IPS-18a (cell line): Measurements from ENCODE around the gene GRID1.
"Not testable (repeated sequence)": the region's sequence is repeated elsewhere in the genome, so short reads cannot be mapped to it uniquely, and the experiment has no call there.

Experiments used
- H3K27ac ChIP-seq: one replicate; pipeline ENCODE4 v1.5.1; 2013; ENCODE audit warnings: low read length
- H3K27me3 ChIP-seq: one replicate; pipeline ENCODE4 v1.6.1; 2013; ENCODE audit warnings: mild to moderate bottlenecking, low read length; ENCODE audit not compliant: control insufficient read depth, insufficient read depth
- H3K36me3 ChIP-seq: one replicate; pipeline ENCODE4 v1.6.1; 2013; ENCODE audit warnings: low read depth, low read length; ENCODE audit not compliant: control insufficient read depth
- H3K4me1 ChIP-seq: one replicate; pipeline ENCODE4 v1.6.1; 2013; ENCODE audit warnings: low read depth, low read length; ENCODE audit not compliant: control insufficient read depth
- H3K4me3 ChIP-seq: one replicate; pipeline ENCODE4 v1.5.1; 2013; ENCODE audit warnings: low read length
- H3K9ac ChIP-seq: one replicate; pipeline ENCODE4 v1.6.1; 2013; ENCODE audit warnings: mild to moderate bottlenecking, low read length, moderate library complexity
- H3K9me3 ChIP-seq: one replicate; pipeline ENCODE4 v1.6.1; 2013; ENCODE audit warnings: low read depth, low read length; ENCODE audit not compliant: control insufficient read depth

GRID1 gene

DNA sequence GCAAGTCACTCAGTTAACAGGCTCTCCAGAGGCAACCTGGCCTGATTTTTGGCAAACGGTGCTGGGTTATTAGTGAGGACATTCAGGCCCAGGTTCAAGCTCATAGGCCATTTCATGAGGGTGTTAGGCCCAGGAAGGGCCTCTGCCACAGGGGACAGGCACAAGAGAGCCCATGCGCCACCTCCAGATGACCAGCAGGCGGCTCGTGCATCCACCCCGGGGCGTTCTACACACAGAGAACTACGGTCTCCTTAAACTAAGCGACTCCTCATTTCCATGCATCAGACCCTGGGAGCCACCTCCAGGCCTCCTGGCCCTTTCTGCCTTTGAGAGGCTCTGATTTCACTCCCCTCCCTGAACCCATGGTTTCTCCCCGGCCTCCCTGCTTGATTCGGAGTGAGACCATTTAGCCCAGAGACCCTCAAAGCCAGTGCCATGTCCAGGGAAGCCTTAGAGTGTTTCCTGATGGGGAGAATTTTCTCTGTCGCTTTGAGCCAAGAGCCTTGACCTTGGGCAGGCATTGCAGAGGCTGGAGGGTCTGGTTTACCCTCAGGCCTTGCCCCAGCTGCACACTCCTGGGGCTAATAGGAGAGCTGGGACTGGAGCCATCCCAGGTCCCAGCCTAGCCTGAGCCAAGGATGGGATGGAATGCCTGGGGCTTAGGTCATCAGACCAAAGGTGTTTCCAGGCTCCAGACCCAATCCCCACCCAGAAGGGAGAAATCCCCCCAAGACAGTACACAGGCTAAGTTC, 188.0 kb downstream of the GRID1 start:
- no peak overlapping the region for H3K27ac ChIP-seq
- no peak overlapping the region for H3K4me3 ChIP-seq
- H3K9ac ChIP-seq: no peak overlapping the region
- H3K36me3 ChIP-seq: no peaks in the 10 kb centered on the region
- no peaks in the 10 kb centered on the region for H3K9me3 ChIP-seq
- H3K4me1 ChIP-seq: no peaks in the 10 kb centered on the region
- H3K27me3 ChIP-seq: no peaks in the 10 kb centered on the region

DNA sequence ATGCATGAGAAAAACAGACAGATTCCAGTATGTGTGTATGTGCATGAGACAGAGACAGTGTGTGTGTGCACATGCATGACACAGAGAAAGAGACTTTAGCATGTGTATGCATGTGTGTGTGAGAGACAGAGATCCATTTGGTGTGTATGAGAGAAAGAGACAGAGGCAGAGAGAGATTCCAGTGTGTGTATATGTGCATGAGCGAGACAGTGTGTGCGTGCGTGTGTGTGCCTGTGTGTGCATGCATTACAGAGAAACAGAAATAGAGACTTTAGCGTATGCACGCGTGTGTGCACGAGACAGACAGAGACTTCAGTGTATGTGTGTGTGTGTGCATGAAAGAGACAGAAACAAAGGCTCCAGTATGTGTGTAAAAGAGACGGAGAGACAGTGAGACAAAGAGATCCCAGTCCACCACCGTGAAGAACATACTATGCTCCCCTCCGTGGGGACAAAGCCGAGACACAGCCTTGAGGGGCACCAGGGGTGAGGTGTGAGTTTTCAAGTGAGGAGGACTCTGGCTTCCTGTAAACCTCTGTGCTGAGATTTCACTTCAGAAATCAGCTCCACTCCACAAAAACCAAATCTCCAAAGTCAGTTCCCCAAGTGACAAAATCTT, 188.9 kb downstream of the GRID1 start:
- Histone ChIP-seq H3K9me3 (no peaks in the 10 kb centered on the region), H3K27ac (no peak overlapping the region), H3K27me3 (no peaks in the 10 kb centered on the region), H3K9ac (no peak overlapping the region), H3K36me3 (no peaks in the 10 kb centered on the region), H3K4me3 (no peak overlapping the region), H3K4me1 (no peaks in the 10 kb centered on the region)

DNA sequence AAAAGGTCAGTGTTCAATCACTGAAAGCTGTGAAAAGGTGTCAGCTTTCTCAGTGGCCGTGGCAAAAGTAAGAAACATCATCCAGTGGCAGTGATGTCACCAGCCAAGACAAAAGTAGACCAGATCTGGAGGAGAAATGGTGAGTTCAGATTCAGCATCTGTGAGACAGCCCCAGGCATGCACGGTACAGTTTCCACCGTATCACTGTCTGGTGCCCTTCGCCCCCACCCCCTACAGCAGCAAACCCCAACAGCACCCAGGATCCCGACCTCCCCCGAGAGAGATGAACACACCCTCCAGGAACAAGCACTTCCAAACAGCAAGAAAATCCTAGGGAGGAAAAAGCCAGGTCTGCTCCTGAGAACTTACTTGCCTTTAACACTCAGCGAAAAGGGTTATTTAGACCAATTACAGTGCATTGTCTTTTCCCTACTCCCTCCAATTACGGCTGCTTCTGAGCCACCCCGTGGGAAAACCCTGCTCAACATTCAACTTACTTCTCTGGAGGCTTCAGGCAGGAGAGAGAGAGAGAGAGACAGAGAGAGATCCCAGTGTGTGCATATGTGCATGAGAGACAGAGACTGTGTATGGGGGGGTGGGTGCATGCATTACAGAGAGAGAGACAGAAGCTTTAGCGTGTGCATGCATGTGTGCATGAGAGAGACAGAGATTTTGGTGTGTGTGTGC, 189.6 kb downstream of the GRID1 start:
- Histone ChIP-seq H3K9me3 (no peaks in the 10 kb centered on the region), H3K9ac (no peak overlapping the region), H3K27ac (no peak overlapping the region), H3K27me3 (no peaks in the 10 kb centered on the region), H3K36me3 (no peaks in the 10 kb centered on the region), H3K4me1 (no peaks in the 10 kb centered on the region), H3K4me3 (no peak overlapping the region)

- not testable (repeated sequence) for H3K27me3 ChIP-seq, H3K9me3 ChIP-seq, H3K4me1 ChIP-seq, H3K4me3 ChIP-seq, H3K36me3 ChIP-seq, H3K27ac ChIP-seq, H3K9ac ChIP-seq
These were observed 191.1 kb downstream of the GRID1 start for GRCh38 chr10:86175476-86175875.

DNA sequence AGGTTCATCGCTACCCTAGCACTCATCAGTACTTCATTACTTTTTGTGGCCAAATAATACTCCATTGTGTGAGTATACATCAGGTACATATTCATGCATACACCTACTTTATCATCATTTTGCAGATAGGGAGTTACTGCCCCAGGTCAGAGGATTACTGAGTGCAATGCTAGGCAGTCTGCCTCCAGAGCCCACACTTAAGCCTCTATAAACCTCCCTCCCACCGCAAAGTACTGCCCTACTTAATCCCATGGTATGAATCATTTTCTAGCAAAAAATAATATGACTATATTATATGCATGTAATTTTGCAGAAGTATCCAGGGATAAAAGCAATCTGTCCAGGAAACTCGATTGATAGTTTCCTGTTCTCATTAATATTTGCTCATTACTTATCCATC, 194.3 kb downstream of the GRID1 start:
- Histone ChIP-seq H3K4me1 (no peaks in the 10 kb centered on the region), H3K27ac (no peak overlapping the region), H3K9me3 (no peaks in the 10 kb centered on the region), H3K27me3 (no peaks in the 10 kb centered on the region), H3K36me3 (no peaks in the 10 kb centered on the region), H3K4me3 (no peak overlapping the region), H3K9ac (no peak overlapping the region)

DNA sequence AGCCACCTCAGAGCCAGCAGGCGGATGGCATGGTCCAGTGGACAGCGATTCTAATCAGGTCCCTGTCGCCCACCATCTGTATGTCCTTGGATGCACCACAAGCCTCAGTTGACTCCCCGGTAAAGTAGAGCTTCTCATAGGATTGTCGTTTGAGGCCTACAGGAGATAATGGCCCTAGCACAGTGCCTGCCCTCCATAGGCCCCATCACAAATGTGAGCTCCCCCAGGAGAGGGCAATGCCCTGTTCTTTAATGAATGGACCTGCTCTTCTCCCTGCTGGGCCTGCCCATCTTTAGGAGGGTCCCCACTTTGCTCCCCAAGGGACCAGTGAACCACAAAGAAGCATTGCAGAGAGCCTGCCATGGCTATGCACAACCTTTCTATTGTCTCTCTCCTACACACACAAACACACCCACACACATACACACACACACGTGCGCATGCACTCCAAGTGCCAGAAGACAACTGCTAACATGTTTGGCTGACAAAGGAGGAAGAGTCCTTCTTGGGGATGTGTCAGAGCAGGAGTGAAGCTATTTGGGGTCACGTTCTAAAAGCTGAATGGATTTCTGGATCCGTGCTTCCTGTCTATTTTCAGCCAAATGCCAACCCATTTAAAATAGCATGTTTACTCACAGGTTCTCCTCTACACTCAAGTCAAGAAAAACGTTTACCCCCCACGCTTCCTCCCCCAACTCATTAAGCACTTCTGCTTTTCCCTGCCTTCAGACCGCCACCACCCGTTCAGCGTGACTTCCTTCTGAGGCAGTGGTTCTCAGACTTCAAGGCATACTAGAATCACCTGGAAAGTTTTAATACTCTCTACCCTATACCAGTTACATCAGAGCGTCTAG, 196.1 kb downstream of the GRID1 start:
- no peak overlapping the region for H3K27ac ChIP-seq
- H3K9me3 ChIP-seq: no peaks in the 10 kb centered on the region
- H3K27me3 ChIP-seq: no peaks in the 10 kb centered on the region
- no peaks in the 10 kb centered on the region for H3K4me1 ChIP-seq
- H3K4me3 ChIP-seq: no peak overlapping the region
- no peak overlapping the region for H3K9ac ChIP-seq
- H3K36me3 ChIP-seq: no peaks in the 10 kb centered on the region

DNA sequence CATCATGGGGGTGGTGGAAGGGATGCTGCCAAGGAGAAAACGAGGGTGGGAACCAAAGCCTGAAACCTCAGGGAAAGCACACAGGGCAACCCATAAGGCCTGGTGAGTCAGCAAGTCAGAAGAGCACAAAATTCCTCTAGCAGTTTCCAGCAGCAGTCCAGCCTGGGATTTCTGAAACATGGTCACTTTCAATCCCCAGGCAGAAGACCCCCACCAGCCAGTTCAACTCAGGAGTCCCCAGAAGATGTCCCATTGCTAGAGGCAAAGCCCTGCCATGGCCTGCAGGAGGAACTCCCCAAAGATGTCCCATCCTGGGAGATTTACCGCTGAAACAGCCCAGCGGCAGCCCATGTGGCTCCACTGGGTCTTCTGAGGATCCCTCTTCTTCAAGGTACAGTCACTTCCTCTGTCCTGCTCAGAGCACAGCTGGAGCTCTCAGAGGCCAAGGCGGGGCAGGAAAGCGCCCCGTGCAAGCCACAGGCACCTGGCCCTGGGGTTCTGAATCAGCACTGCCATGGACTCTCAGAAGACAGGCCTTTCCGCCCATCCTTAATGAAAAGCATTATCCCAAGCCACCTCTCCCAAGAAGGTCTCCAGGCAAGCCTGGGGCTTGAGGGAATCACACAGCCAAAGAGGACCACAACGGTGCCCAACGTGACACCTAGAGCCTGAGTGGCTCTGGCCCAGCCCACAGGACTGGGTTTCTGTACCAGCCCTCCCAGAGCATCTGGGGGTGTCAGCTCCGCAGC, 196.9 kb downstream of the GRID1 start:
- Histone ChIP-seq H3K27ac (no peak overlapping the region), H3K9me3 (no peaks in the 10 kb centered on the region), H3K27me3 (no peaks in the 10 kb centered on the region), H3K4me1 (no peaks in the 10 kb centered on the region), H3K4me3 (no peak overlapping the region), H3K36me3 (no peaks in the 10 kb centered on the region), H3K9ac (no peak overlapping the region)

GRCh38 chr10:86169066-86169465, 197.5 kb downstream of the GRID1 start:
- H3K4me1 ChIP-seq: no peaks in the 10 kb centered on the region
- H3K9ac ChIP-seq: no peak overlapping the region
- H3K36me3 ChIP-seq: no peaks in the 10 kb centered on the region
- H3K9me3 ChIP-seq: no peaks in the 10 kb centered on the region
- H3K27me3 ChIP-seq: no peaks in the 10 kb centered on the region
- H3K27ac ChIP-seq: no peak overlapping the region
- H3K4me3 ChIP-seq: no peak overlapping the region

DNA sequence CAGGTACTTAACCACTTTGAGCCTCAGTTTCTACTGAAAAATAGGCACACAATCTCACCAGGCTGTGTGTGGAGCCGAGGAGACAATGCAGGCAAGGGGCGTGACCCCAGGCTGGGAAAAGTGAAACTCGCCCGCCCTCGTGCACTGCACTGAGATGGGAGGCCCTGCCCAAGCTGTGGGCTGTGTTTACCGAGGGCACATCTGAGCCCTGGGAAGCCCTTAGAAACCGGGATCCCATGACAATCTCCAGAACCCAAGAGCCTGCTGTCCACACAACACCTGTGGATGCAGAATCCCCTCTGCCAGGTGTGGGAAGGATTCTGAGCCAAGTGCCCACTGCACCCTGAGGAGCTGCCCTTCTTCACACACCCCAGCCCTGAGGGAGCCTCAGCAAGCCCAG, 198.3 kb downstream of the GRID1 start:
- H3K9ac ChIP-seq: no peak overlapping the region
- no peaks in the 10 kb centered on the region for H3K4me1 ChIP-seq
- no peaks in the 10 kb centered on the region for H3K27me3 ChIP-seq
- H3K4me3 ChIP-seq: no peak overlapping the region
- no peaks in the 10 kb centered on the region for H3K36me3 ChIP-seq
- no peaks in the 10 kb centered on the region for H3K9me3 ChIP-seq
- no peak overlapping the region for H3K27ac ChIP-seq

GRCh38 chr10:86167762-86168128, 198.8 kb downstream of the GRID1 start:
- Histone ChIP-seq H3K9me3 (no peaks in the 10 kb centered on the region), H3K36me3 (no peaks in the 10 kb centered on the region), H3K27me3 (no peaks in the 10 kb centered on the region), H3K27ac (no peak overlapping the region), H3K4me3 (no peak overlapping the region), H3K9ac (no peak overlapping the region), H3K4me1 (no peaks in the 10 kb centered on the region)
